SKM-1 (cell line): ENCODE results near the gene TEX14.

Source experiments
- DNase-seq: peaks from one replicate; lab custom pipeline; 2025; ENCODE audit not compliant: unreplicated experiment; lab: John Stamatoyannopoulos, UW

Gene TEX14

DNA sequence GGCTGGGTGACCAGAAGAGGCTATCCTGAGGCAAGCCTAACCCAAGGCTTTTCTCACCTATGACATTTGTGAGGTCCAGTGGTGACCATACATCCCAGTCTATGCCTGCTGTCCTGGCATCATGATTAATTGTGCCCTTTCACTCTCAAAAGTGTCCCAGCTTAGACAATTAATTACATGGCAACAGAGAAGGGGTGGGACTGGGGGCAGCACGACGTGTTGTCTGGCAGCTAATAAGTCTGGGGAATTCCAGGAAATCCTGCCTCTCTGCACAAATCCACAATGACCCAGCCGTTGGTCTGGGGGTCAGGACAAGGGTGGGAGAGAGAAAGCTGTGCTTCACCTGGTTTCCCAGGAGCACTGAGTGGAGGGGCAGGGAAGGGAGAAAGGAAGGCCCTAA is 163.4 kb downstream of the TEX14 start:
- no peak for DNase-seq

DNA sequence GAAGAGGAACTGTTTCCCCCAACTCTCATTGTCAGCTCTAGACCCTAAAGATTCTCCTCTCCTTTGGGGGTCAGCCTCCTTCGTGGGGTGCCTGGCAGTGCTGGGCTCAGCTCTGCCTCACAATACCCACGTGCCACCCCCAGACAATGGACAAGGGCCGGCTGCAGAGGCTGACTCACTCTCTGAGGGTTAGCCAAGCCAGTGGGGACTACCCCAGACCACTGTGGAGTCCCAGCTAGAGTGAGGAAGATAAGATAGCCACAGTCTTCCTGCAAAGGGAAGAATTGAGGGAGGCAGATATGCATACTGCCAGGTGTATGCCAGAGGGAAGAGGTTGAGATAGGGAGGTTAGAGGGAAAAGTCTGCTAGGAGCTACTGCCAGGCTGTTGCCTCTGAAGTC is 163.9 kb downstream of the TEX14 start:
- no peak for DNase-seq

DNA sequence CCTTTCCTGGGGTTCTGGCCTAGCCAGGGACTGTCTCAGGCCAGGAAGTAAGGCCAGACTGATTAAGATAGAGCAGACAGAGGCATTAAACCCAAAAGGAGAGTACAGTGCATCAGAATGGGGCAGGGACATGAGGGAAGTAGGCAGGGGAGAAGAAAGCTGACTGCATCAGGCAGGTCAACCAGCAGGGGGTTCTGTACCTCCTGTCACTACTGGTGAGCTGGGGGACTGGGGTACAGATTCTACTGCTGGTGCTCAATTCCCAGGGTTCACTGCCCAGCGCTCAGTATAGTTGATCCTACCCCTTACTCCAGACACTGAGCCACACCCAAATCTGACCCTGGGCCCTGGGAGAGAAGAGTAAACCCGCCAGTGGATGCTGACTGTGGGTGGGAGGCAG is 164.5 kb downstream of the TEX14 start:
- peak; percentile 16 for DNase-seq

GRCh38 chr17:58525239-58525638 is 166.6 kb downstream of the TEX14 start:
- DNase-seq, result no peak

- DNase-seq, result no peak
These were observed 170.2 kb downstream of the TEX14 start for GRCh38 chr17:58521680-58522079.

GRCh38 chr17:58520843-58521430 is 170.9 kb downstream of the TEX14 start:
- DNase-seq, result no peak

DNA sequence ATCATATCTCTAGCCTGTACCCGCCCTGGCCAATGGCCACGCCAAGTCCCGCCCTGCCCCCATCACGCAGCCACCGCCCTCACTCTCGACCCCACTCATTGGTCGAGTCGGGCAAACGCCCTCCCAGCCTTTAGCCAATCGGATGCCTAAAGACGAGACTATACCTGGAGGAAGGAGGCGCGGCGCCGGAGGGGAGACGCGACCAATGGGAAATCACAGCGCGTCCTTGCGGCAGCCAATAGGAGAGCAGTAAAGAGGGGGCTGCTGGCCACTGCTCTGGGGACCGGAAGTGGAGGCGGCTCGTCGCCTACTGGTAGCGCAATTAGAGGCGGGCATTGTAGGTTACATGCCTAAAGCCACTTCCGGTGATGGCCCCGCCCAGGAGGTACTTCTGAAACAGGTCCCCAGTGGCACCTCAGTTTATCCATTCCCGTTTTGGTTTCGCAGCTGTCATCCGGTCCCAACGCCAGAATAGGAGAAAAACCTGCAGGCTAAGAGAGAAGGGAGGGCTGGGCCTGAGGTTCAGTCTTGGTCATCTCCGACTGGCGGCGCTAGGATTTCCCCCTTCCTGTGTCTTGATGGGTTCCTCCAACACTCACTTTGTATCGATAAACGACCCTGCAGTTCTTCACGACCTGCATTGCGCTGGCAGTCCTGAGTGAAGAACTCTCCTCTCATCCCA is 173.8 kb downstream of the TEX14 start:
- peak; percentile 99 for DNase-seq

DNA sequence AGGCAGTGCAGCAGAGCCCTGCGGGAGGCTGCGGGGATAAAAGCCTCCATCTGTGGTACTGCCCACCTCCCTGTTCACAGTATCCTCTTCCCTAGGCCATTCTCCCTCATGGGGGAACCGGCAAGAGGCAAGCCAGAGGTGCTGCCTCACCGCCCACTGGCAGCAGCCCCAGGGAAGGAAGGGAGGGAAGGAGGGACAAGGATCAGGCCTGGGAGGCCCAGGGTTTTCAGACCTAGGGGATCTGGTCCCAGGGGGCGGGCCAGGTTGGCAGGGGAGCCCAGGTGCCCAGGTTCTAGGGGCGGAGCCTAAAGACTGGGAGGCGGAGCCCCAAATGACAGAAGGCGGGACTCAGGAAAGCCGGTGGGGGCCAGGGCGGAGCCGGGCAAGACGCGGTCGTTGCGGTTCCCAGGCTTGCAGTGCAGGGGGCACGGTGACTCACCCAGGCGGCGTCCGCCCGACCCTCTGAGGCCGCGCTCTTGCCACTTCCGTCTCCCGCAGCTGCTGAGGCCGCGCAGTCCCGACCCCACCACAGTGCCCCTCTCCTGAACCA is 174.4 kb downstream of the TEX14 start:
- no peak for DNase-seq

DNA sequence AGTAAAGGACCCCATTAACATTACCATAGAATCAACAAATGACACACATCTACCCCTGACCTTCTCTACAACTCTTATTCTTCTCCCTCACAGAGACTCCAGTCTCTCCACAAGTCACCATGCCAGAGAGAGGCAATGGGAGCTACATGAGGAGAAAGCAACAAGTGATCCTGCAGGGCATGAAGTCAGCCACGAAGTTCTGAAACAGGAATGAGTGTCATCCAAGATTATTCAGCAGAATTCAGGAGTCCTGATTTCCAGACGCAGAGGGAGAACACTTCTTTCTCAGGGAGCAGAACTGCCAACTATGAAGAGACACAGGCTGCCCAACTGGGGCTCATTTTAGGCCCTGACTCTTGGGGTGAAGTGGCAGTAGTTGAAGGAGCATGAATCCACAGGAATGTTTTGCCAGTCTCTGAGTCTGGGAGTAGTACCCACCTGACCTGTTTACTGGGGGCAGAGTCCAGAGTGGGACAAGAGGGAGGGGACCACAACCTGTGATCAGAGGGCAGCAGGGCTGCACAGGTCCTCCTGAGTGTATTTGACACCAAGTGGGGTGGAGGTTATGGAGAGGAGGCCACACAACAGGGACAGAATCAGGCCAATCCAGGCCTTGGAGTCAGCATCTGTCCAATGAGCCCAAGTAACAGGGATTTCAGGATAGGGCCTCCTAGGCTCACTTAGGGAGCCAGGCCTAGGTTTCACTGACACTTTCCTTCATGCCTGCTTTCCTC is 175.0 kb downstream of the TEX14 start:
- no peak for DNase-seq

- DNase-seq, result no peak
These were observed 176.6 kb downstream of the TEX14 start for GRCh38 chr17:58515286-58515685.

GRCh38 chr17:58514770-58515157 is 177.1 kb downstream of the TEX14 start:
- no peak for DNase-seq

DNA sequence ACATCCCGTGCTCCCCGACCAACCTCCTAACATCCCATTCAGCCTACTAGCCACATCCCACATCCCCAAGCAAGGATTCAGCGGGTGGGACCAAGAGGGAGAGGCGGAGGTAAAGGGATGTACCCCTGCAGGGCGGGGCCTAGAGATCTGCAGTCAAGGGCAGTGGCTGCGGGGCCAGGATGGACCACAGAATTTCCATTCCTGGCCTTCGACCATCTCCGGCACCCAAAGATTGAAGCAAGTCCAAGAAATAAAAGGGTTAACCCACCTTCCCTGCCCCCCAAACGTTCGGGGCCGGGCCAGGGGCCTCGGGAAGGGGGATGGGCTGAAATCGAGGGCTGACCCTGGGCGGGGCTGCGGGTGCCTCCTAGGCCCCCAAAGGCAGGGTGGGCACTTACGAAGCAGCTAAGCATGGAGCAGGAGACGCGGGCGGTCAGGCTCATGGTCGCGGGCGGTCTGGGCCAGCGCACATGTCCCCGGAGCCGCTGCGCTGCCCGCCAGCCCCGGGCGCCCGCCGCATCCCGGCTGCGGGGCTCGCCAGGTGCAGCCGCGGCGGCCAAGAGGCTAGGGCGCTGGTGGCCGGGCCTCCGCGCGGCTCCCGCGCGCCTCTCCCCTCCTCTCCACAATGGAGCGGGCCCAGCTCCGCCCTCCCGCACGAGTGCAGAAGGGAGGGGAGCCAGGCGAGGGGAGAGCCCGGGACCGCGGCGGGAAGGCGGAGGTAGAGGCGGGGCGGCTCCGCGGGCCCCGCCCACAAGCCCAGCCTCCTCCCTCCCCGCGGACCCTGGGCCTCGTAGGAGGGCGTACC is 177.7 kb downstream of the TEX14 start, which contains the start of gene MTMR4:
TSS of gene MTMR4 (minus strand) at position 674 of the 805 bp plus-strand sequence. CDS start at position 443, 231 bp downstream.
- no peak for DNase-seq

- DNase-seq, result no peak
These were observed 178.4 kb downstream of the TEX14 start for GRCh38 chr17:58513267-58513964.

- no peak for DNase-seq
These were observed 181.8 kb downstream of the TEX14 start for GRCh38 chr17:58510075-58510474.

- no peak for DNase-seq
These were observed 183.3 kb downstream of the TEX14 start for GRCh38 chr17:58508341-58509067.

DNA sequence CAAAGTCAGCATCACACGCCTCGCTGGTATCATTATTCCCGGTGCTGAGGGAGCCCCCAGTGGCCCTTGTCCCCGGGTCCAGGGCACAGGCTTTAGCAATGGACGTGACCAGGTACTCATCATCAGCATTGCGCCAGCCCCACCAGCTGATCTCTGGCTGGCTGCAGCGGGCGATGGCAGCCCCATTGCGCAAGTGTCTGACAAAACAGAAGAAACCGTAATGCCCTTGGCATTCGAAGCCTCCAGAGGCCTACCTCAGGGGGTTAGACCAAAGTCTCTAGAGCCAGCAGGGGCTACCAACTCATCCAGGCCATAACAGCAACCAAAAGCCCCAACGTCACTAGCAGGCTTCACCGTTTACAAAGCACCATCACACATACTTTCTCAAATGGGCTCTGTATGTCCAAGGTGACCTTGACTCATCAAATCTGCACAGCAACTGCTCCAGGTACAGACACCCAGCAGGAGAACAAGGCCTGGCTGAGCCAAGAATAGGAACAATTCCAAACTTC is 184.7 kb downstream of the TEX14 start:
- no peak for DNase-seq
